ENCODE measurements around the gene ZNF512B.

GRCh38 chr20:63963784-63964301 is 5.9 kb downstream of the ZNF512B start:
- TF ChIP-seq GATA3 (IDR thresholded peaks at IDR 0.05; ENCODE audit: low read depth, low read length) (no peak), GATA2 (IDR thresholded peaks at IDR 0.05; ENCODE audit: low read depth, low read length) (no peak)

All from SH-SY5Y (cell line).